Progenitor cell of endocrine pancreas (in vitro differentiated cells): ENCODE results near the gene GPRC5C. TPM values are rescaled to one million over a fixed set of nuclear protein-coding genes. Genes with fewer than 3 reads are reported as not detected.

ENCODE experiments used
- DNase-seq: peaks from one replicate; pipeline ENCODE4 v3.0.0; 2021; ENCODE audit warnings: low spot score; ENCODE audit not compliant: unreplicated experiment
- H3K27ac Mint-ChIP-seq: 2 replicates; pipeline ENCODE4 v1.8.0; 2021; ENCODE audit warnings: mild to moderate bottlenecking, moderate library complexity, mixed read lengths
- H3K27me3 Mint-ChIP-seq: 2 replicates; pipeline ENCODE4 v1.8.0; 2021; ENCODE audit warnings: mixed read lengths
- H3K36me3 Mint-ChIP-seq: 2 replicates; pipeline ENCODE4 v1.8.0; 2022; ENCODE audit warnings: mixed read lengths; ENCODE audit not compliant: insufficient read depth
- H3K4me1 Mint-ChIP-seq: 2 replicates; pipeline ENCODE4 v1.8.0; 2021; ENCODE audit warnings: low read depth, mixed read lengths
- H3K4me3 Mint-ChIP-seq: 2 replicates; pipeline ENCODE4 v1.8.0; 2021; ENCODE audit warnings: low read depth, mild to moderate bottlenecking, moderate library complexity, mixed read lengths
- H3K9me3 Mint-ChIP-seq: 2 replicates; pipeline ENCODE4 v1.8.0; 2021; ENCODE audit warnings: low read depth, mixed read lengths
- total RNA-seq: library from RNA; stranded (reverse); gene quantifications from 2 replicates; pipeline ENCODE4 v1.2.1, GENCODE V29; 2021
- TF ChIP-seq, protein P1 (sequence below): fragments of 200-600 bp; sonication (generic); IDR thresholded peaks from one replicate; pipeline ENCODE4 v1.5.0; 2021; ENCODE audit warnings: antibody characterized with exemption, mild to moderate bottlenecking; ENCODE audit not compliant: unreplicated experiment

GPRC5C gene
- total RNA-seq, 1 donor from 2014 or later: 207 TPM

DNA sequence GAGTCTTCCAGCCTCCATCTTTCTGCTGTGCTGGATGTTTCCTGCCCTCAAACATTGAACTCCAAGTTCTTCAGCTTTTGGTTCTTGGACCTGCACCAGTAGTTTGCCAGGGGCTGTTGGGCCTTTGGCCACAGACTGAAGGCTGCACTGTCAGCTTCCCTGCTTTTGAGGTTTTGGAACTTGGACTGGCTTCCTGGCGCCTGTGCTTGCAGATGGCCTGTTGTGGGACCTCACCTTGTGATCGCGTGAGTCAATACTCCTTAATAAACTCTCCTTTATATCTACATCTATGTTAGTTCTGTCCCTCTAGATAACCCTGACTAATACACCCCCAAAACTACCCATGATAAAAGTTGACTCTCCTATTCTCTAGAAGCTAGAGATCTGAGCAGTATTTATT is 26.9 kb downstream of the GPRC5C start:
- H3K27ac Mint-ChIP-seq: no peak overlapping the region

DNA sequence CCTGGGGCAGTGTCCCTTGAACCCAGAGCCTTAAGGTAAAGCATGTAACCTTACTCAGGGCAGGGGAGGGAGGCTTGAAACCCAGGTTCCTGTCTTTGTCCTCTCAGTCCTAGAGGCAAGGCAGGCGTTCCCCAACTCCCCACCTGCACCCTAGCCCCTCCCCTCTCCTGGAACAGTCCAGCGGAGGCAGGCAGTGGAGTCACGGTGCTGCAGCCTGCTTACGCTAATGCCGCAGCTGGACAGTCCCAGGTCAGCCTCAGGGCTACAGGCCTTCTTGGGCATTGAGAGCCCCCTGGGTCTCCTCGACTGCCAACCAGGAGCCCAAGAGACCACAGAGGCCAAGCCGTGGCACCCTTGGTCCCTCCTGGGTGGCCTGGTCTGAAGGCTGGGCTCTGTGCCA is 27.7 kb downstream of the GPRC5C start:
- no peaks in the 10 kb centered on the region for H3K9me3 Mint-ChIP-seq
- TF ChIP-seq, protein P1, sequence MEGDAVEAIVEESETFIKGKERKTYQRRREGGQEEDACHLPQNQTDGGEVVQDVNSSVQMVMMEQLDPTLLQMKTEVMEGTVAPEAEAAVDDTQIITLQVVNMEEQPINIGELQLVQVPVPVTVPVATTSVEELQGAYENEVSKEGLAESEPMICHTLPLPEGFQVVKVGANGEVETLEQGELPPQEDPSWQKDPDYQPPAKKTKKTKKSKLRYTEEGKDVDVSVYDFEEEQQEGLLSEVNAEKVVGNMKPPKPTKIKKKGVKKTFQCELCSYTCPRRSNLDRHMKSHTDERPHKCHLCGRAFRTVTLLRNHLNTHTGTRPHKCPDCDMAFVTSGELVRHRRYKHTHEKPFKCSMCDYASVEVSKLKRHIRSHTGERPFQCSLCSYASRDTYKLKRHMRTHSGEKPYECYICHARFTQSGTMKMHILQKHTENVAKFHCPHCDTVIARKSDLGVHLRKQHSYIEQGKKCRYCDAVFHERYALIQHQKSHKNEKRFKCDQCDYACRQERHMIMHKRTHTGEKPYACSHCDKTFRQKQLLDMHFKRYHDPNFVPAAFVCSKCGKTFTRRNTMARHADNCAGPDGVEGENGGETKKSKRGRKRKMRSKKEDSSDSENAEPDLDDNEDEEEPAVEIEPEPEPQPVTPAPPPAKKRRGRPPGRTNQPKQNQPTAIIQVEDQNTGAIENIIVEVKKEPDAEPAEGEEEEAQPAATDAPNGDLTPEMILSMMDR: no peak
- H3K4me1 Mint-ChIP-seq: peaks cover 31% of the 10 kb centered on the region
- no peak for DNase-seq
- no peak overlapping the region for H3K27ac Mint-ChIP-seq
- H3K36me3 Mint-ChIP-seq: no peaks in the 10 kb centered on the region
- H3K27me3 Mint-ChIP-seq: peaks cover 7% of the 10 kb centered on the region
- H3K4me3 Mint-ChIP-seq: no peak overlapping the region

More for the DNA sequence above, 26.9 kb downstream of the GPRC5C start:
- no peak for DNase-seq
- no peak overlapping the region for H3K4me3 Mint-ChIP-seq
- TF ChIP-seq, protein P1: no peak
- H3K4me1 Mint-ChIP-seq: peaks cover 33% of the 10 kb centered on the region
- no peaks in the 10 kb centered on the region for H3K36me3 Mint-ChIP-seq
- peaks cover 7% of the 10 kb centered on the region for H3K27me3 Mint-ChIP-seq
- H3K9me3 Mint-ChIP-seq: no peaks in the 10 kb centered on the region

DNA sequence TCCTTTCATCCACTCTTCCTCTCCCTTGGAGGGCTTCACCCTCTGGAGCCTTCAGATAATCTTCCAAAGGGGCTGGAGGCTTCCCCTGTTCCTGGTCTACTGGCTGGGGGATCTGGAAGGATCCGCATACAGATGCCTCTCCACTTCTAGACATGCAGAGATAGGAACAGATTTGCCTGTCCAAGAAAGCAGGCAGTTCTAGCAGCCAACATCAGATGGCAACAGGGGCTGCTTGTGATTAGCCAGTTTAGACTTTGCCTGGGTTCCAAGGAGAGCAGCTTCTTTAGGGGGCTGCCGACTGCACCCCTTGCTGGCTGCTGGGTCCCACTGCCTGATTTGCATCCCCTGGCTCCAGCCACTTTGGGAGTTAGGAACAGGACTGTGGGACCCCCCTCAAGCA is 28.4 kb downstream of the GPRC5C start:
- no peaks in the 10 kb centered on the region for H3K36me3 Mint-ChIP-seq
- H3K4me1 Mint-ChIP-seq: peaks cover 25% of the 10 kb centered on the region
- no peak overlapping the region for H3K4me3 Mint-ChIP-seq
- DNase-seq: no peak
- peaks cover 7% of the 10 kb centered on the region for H3K27me3 Mint-ChIP-seq
- no peaks in the 10 kb centered on the region for H3K9me3 Mint-ChIP-seq
- no peak overlapping the region for H3K27ac Mint-ChIP-seq
- TF ChIP-seq, protein P1: no peak

DNA sequence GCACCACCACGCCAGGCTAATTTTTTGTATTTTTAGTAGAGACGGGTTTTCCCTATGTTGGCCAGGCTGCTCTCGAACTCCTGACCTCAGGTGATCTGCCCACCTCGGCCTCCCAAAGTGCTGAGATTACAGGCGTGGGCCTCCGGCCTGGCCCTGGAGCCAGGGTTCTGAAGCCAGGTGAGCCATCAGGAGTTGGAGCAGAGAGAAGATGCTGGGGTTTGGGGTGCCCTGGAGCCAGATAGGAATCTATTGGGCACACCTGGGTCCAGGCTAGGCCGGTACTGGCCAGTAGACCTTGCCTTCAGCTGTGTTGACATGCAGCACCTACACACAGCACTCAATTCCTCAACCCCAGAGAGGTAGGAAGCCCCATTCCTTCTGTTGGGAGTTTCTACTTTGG is 29.1 kb downstream of the GPRC5C start:
- Mint-ChIP-seq H3K4me3 (no peak overlapping the region), H3K9me3 (no peaks in the 10 kb centered on the region), H3K27me3 (peaks cover 7% of the 10 kb centered on the region), H3K36me3 (no peaks in the 10 kb centered on the region), H3K4me1 (peaks cover 21% of the 10 kb centered on the region), H3K27ac (no peak overlapping the region)
- TF ChIP-seq, protein P1: no peak
- no peak for DNase-seq

DNA sequence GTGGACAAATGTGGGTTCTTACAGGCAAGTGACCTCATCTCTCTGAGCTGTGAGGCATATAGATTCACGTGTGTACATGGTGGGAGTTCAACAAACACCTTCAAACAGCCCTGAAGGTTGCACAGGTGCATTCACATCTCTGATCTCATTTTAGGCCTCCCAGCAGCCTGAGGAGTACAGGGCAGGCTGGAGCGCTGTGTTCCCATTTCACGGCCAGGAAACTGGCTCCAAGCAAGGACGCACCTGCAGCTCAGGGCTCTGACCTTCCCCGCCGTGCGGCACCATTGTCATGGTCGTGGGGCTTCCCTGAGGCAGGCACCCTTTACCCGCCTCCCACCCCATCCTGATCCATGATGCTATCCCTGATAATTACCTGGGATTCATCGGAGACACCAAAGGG is 29.7 kb downstream of the GPRC5C start:
- H3K9me3 Mint-ChIP-seq: no peaks in the 10 kb centered on the region
- no peak for DNase-seq
- H3K36me3 Mint-ChIP-seq: no peaks in the 10 kb centered on the region
- H3K4me3 Mint-ChIP-seq: no peak overlapping the region
- TF ChIP-seq, protein P1: no peak
- peaks cover 7% of the 10 kb centered on the region for H3K27me3 Mint-ChIP-seq
- H3K27ac Mint-ChIP-seq: no peak overlapping the region
- peaks cover 23% of the 10 kb centered on the region for H3K4me1 Mint-ChIP-seq
